ENCODE measurements around the gene ZCCHC24.
A peak's percentile ranks its signal among the peaks of the same experiment; 100 is the strongest.

Gene ZCCHC24

DNA sequence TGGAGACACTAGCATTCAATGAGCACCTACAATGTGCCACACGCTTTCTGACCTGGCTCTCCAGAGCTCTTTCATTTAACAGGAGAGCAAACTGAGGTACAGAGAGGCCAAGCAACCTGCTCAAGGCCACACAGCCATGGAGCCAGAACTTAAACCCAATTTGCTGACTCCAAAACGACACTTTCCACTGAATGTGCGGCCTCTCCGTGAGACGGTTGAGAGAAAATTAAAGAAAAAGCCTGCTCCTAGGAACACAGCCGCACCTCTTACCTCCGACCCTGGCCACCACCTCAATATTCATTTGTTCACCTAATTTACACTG, 42.8 kb downstream of the ZCCHC24 start:
- in situ Hi-C loops (cut with MboI; ENCODE audit: low sequenced_read_pairs) = no loop called here
- Histone ChIP-seq H3K4me3 (no peak overlapping the region), H3K4me1 (peaks cover 8% of the 10 kb centered on the region), H3K27me3 (ENCODE audit: low read depth) (no peaks in the 10 kb centered on the region), H3K36me3 (replicated peaks) (no peaks in the 10 kb centered on the region), H3K9me3 (no peaks in the 10 kb centered on the region)
- no peak for DNase-seq (ENCODE audit: low spot score in 2 of 2)

DNA sequence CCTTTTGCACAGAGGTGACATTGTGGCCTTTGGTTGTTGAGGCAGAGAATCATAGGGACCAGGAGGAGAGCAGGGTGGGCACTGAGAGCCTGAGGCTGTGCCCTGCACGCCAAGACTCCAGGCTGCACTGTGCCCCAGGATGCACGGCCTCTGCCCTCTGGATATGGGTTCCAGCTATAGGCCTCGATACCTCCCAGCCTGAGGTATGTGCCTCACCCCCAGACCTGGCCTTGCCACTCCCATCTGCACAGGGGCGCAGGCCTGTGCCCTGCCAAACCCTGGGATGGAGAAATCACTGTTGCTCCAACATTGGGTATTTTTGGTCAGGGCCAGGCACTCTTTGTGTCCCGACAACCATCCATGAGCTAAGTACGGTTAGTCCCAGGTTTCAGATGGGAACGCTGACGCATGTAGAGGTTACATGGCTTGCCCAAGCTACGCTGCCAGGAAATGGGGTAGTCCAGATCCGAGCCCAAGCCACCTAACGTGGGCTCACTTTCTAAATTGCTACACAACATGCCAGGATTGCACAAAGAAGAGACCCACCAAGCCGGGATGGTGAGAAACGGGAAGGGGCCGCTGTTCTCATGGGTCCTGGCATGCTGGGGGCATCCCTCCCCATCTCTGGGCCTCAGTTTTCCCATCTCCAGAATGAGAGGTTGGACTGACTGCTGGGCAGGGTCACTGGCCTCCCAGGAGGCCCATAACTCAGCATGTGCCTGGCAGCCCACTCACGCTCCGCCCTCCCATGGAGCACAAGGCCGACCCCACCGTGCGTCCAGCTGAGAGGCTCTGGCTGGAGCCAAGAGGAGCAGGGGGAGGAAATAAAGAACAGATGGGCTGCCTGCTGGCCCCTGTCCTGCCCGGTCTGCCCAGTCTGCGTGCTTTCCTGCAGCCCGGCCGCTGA, 44.2 kb downstream of the ZCCHC24 start:
- no peak overlapping the region for H3K4me3 ChIP-seq
- no peaks in the 10 kb centered on the region for H3K9me3 ChIP-seq
- no peaks in the 10 kb centered on the region for H3K27me3 ChIP-seq (ENCODE audit: low read depth)
- H3K4me1 ChIP-seq = peaks cover 8% of the 10 kb centered on the region
- in situ Hi-C loops (cut with MboI; ENCODE audit: low sequenced_read_pairs) = no loop called here
- no peak for DNase-seq (ENCODE audit: low spot score in 2 of 2)
- no peaks in the 10 kb centered on the region for H3K36me3 ChIP-seq (replicated peaks)

DNA sequence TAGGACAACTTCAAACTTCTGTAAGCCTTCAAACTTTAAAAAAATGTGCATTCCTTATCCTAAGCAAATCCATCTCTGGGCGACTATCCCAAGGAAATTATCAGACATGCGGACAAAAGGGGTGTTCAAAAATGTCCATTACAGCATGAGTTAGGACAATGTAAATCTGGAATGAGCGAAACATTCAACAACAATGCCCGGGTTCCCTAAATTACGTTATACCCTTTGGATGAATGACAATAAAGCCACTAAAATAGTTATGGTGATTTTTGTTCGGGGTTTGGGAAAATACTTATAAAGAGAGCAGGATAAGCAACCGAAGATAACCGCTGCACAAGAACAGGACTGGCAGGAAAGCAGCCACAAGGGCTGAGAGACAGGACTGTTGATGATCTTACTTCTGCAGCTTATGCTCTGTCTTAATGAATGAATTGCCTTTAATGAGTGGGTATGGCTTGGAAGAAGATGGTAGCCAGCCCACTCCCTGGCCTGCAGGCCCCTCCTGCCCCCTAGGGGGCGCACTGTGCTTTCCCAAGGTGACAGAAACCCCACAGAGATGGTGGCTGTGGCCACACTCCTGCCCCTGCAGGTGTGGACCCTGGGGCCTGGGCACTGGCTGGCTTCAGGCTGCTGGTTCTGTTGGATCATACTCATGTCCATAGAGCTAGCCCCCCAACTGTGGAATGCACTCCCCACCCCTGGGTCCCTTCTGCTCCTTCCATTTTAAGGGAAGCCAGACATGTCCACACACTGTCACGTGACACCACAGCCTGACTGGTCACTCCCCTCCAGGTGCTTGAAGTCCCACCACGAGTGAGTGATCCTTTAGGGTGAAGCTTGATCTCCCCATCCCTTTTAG, 45.0 kb downstream of the ZCCHC24 start:
- in situ Hi-C loops (cut with MboI; ENCODE audit: low sequenced_read_pairs) = no loop called here
- Histone ChIP-seq H3K9me3 (no peaks in the 10 kb centered on the region), H3K4me3 (no peak overlapping the region), H3K27me3 (ENCODE audit: low read depth) (no peaks in the 10 kb centered on the region), H3K4me1 (peaks cover 8% of the 10 kb centered on the region), H3K36me3 (replicated peaks) (no peaks in the 10 kb centered on the region)
- peak; percentile 10 to 79 for DNase-seq (ENCODE audit: low spot score in 2 of 2)

DNA sequence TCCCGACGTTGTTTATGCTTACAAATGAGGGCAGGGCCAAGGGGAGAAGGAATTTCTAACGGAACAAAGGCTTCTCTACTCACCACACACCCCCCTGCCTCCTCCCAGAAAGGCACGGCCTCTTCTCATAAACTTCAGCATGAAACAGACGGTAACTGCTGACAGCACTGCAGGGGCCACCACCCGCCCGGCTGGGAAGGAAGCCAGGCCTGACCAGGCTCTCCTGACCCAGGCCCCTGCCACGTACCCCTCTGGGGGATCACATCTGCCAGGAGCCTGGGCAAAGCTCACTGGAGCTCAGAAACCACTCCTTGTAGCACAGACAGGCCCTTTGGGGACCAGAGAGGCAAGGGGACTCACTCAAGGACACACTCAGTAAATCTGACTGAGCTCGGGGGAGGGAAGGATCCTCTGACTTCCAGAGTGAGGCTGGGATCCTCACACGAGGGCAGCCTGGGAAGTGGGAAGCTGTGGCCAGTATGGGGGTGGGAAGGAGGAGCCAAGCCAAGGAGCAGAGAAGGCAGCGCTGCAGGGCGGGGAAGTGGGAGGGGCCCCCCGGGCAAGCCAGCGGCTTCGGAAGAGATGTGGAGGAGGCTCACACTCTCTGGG, 46.1 kb downstream of the ZCCHC24 start:
- Histone ChIP-seq H3K36me3 (replicated peaks) (no peaks in the 10 kb centered on the region), H3K4me1 (peaks cover 8% of the 10 kb centered on the region), H3K9me3 (no peaks in the 10 kb centered on the region), H3K27me3 (ENCODE audit: low read depth) (no peaks in the 10 kb centered on the region), H3K4me3 (no peak overlapping the region)
- DNase-seq (ENCODE audit: low spot score in 2 of 2) = peak; percentile 13 to 75
- in situ Hi-C loops (cut with MboI; ENCODE audit: low sequenced_read_pairs) = loop anchor here (25.0 kb wide), 1 partner anchor 538 kb away; the partner anchor contains the start of gene SFTPD

DNA sequence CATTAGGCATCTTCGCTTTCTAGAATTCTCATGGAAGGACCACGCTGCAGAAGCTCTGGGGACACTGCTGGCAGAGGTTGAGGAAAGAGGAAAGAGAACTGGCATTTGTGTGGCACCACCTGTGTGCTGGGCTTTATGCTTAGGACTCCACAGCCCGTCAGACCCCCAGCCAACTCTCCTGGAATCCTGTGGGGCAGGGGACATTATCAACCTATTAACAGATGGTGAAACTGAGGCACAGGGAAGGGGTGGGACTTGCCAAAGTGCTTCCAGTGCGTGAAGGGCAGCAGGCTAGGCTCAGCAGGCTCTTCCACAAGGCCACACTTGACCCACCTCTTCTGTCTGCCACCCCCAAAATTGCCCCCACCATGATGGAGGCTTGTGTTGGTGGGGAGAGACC, 46.8 kb downstream of the ZCCHC24 start:
- no peak for DNase-seq (ENCODE audit: low spot score in 2 of 2)
- peaks cover 8% of the 10 kb centered on the region for H3K4me1 ChIP-seq
- H3K36me3 ChIP-seq (replicated peaks) = no peaks in the 10 kb centered on the region
- H3K4me3 ChIP-seq = no peak overlapping the region
- in situ Hi-C loops (cut with MboI; ENCODE audit: low sequenced_read_pairs) = loop anchor here (25.0 kb wide), 1 partner anchor 539 kb away; the partner anchor contains the start of gene SFTPD
- no peaks in the 10 kb centered on the region for H3K9me3 ChIP-seq
- no peaks in the 10 kb centered on the region for H3K27me3 ChIP-seq (ENCODE audit: low read depth)

DNA sequence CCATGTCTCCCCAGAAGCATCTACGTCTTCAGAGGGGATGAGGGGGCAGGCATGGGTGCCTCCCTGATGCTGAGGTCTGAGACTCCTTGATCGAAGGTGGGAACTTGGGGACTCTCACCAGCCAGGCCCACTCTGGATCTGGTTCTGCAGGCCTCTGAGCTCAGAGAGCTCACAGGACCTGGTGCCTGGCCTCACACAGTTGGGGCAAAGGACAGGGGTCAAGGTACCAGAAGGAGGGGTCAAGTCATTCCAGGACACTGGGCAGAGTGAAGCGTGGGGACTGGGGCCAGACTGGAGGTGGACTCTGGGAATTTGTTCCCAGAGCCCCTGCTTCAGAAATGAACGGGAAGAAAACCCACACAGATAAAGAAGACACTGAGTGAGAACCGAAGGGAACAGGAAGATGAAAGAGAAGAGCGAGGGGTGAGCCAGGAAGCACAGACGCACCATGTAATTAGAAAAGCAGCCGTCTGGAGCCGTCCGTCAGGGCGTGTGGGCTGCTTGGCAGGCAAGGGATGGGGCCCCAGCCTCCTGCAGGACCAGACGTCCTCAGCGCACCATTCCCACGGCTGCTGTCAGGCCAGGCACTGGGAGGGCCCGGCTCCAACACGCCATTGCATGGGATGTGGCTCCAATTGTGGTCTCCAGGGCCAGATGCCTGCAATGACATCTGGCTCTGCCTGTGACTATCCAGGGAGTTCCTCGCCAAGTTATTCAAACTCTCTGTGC, 47.7 kb downstream of the ZCCHC24 start:
- DNase-seq (ENCODE audit: low spot score in 2 of 2) = no peak
- Histone ChIP-seq H3K4me1 (peaks cover 8% of the 10 kb centered on the region), H3K9me3 (no peaks in the 10 kb centered on the region), H3K36me3 (replicated peaks) (no peaks in the 10 kb centered on the region), H3K4me3 (no peak overlapping the region), H3K27me3 (ENCODE audit: low read depth) (no peaks in the 10 kb centered on the region)
- in situ Hi-C loops (cut with MboI; ENCODE audit: low sequenced_read_pairs) = loop anchor here (25.0 kb wide), 1 partner anchor 540 kb away; the partner anchor contains the start of gene SFTPD

DNA sequence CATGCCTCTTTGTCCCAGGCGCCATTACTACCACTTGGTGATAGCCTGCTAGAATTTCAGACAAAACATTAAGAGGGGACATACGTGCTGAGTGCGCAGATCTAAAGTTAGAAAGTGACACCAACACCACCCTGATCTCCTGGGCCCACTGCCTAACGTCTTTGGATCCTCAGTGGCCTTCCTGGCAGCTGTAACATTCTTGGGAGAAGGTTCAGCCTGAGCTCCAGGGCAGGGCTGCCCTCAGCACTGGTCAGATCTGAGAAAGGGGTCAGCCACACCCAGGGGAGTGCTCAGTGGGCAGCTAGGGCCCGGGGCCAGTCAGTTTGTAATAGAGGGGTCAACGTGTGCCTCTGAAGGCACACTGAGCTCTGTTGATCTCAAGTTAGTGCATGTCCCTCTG, 48.4 kb downstream of the ZCCHC24 start:
- Histone ChIP-seq H3K4me3 (no peak overlapping the region), H3K36me3 (replicated peaks) (no peaks in the 10 kb centered on the region), H3K27me3 (ENCODE audit: low read depth) (no peaks in the 10 kb centered on the region), H3K9me3 (no peaks in the 10 kb centered on the region), H3K4me1 (peaks cover 8% of the 10 kb centered on the region)
- DNase-seq (ENCODE audit: low spot score in 2 of 2) = no peak
- in situ Hi-C loops (cut with MboI; ENCODE audit: low sequenced_read_pairs) = loop anchor here (25.0 kb wide), 1 partner anchor 540 kb away; the partner anchor contains the start of gene SFTPD

DNA sequence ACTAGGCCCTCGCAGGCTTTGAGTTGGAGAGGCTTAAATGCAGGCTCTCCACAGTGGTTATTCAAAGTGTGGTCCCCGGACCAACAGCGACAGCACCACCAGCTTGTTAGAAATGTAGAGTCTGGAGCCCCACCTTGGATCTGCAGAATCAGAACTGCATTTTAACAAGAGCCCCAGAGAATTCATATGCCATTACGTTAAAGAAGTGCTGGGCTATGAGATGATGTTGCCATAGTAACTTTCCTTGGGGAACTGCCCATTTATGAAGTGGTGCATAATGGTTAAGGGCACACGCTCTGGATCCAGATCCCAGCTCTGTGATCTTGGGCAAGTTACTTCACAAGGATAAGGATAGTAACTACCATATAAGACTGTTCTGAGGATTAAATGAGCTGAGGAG, 48.9 kb downstream of the ZCCHC24 start:
- no peaks in the 10 kb centered on the region for H3K27me3 ChIP-seq (ENCODE audit: low read depth)
- H3K9me3 ChIP-seq = no peaks in the 10 kb centered on the region
- no peaks in the 10 kb centered on the region for H3K36me3 ChIP-seq (replicated peaks)
- no peak overlapping the region for H3K4me3 ChIP-seq
- in situ Hi-C loops (cut with MboI; ENCODE audit: low sequenced_read_pairs) = loop anchor here (25.0 kb wide), 1 partner anchor 541 kb away; the partner anchor contains the start of gene SFTPD
- H3K4me1 ChIP-seq = peaks cover 8% of the 10 kb centered on the region
- DNase-seq (ENCODE audit: low spot score in 2 of 2) = no peak

DNA sequence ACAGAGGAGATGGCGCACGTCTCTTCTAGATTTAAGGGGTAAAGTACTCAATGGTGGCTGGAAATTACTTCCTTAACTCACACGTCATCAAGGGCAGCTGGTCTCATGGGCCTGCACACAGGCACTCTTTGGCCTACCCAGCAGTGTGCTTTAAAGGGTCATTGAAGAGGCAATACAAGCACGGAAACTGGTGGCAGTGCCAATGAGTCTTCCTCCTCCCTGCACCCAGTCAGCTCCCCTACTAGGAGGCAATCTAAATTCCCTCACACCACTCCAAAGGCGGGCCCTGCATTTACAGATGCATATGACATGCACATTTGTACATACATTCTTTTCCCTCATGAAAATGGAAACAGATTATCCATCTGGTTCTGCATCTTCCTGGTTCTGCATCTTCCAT, 50.8 kb downstream of the ZCCHC24 start:
- Histone ChIP-seq H3K4me3 (no peak overlapping the region), H3K9me3 (no peaks in the 10 kb centered on the region), H3K27me3 (ENCODE audit: low read depth) (no peaks in the 10 kb centered on the region), H3K4me1 (peaks cover 5% of the 10 kb centered on the region), H3K36me3 (replicated peaks) (no peaks in the 10 kb centered on the region)
- no peak for DNase-seq (ENCODE audit: low spot score in 2 of 2)
- in situ Hi-C loops (cut with MboI; ENCODE audit: low sequenced_read_pairs) = loop anchor here (25.0 kb wide), 1 partner anchor 543 kb away; the partner anchor contains the start of gene SFTPD

DNA sequence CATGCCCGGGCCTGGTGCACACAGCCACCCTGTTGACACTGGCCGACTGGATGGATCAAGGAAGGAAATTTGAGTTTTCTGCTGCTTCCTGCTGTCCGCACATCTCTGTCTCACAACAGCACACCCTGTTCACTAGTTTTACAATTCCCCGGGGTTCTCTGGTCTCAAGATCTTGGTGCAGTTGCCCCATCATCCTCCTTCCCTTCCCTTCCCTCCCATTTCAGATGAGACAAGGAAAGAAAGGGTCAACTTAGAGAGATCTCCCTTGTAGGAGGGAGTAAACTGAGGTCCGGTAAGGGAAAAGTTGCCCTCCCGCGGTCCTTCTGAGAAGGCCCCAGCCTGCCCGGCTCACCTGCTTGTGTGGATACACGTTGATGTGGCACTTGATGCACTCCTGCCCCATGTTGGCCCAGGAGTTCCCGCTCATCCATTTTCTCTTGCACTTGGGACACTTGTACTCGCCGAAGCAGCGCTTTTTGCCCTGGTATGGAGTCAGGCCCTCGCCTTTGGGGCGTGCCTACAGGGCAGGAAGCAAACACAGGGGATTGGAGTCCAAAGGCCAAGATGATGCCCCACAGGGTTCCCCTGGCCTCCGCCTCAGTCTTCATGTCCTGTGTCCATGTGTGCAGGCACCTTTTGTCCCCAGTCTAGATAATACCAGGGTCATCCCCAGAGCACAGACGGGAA, 51.4 kb downstream of the ZCCHC24 start:
- Histone ChIP-seq H3K36me3 (replicated peaks) (no peaks in the 10 kb centered on the region), H3K9me3 (no peaks in the 10 kb centered on the region), H3K4me1 (no peaks in the 10 kb centered on the region), H3K4me3 (no peak overlapping the region), H3K27me3 (ENCODE audit: low read depth) (no peaks in the 10 kb centered on the region)
- in situ Hi-C loops (cut with MboI; ENCODE audit: low sequenced_read_pairs) = loop anchor here (25.0 kb wide), 1 partner anchor 543 kb away; the partner anchor contains the start of gene SFTPD
- no peak for DNase-seq (ENCODE audit: low spot score in 2 of 2)

DNA sequence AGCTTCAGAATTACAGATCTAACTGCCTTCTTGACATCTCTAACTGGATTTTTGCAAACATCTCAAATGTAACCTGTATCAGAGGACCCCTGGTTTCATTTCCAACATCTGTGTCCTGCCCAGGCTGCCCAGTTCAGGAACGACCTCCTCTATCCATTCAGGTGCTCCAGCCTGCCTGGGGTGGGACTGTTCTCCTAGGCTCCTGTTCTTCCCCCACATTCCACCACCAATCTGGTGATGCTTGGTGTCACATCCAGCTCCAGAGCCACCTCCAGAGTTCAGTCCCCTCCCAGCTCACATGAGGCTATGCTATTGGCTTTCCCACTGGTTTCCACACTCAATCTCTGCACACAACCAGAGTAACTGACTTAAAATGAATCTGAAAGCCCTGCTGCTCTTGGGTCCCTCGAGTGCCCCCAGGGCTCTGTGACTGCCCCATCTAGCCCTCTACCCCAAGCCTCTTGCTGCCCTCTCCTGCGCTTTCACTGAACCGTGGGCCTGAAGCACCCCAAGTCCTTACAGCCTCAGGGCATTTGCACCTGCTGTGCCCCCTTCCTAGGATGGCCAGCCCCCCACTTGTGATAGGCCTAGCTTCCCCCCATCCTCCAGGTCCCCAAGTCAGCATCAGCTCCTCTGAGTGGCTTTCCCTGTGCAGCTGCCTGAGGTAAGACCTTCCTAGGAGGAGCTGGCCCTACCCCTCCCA, 52.1 kb downstream of the ZCCHC24 start:
- H3K36me3 ChIP-seq (replicated peaks) = no peaks in the 10 kb centered on the region
- no peaks in the 10 kb centered on the region for H3K9me3 ChIP-seq
- H3K4me3 ChIP-seq = no peak overlapping the region
- in situ Hi-C loops (cut with MboI; ENCODE audit: low sequenced_read_pairs) = loop anchor here (25.0 kb wide), 1 partner anchor 544 kb away; the partner anchor contains the start of gene SFTPD
- no peaks in the 10 kb centered on the region for H3K27me3 ChIP-seq (ENCODE audit: low read depth)
- DNase-seq (ENCODE audit: low spot score in 2 of 2) = no peak
- no peaks in the 10 kb centered on the region for H3K4me1 ChIP-seq

DNA sequence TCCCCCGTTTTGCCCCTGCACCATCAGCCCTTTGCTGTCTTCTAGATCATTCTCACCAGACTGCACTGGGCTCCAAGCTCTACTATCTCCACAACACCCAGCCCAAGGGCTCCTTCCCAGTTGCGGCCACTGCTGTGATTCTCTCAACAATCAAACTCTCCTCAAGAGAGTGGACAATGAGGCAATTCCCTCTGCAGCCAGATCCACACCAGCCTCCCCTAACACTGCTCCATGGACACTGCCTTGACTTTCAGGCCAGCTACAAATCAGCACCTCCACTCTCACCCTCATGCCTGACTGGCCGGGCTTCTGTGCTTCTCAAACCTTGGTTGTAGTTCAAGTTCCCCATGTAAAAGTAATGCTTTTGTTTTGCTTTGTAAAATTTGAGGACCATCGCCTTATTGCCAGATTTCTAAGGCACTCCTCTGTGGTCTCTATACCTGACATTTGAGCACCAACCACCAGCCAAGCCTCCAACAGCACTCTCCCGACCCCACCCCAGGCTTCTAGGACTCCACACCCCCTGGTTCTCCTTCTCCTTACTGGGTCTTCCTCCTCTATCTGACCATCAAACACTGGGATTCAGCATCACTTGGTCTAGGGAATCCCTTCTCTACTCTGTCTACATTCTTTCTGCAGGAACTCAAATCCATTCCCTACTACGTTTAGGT, 52.8 kb downstream of the ZCCHC24 start:
- in situ Hi-C loops (cut with MboI; ENCODE audit: low sequenced_read_pairs) = loop anchor here (25.0 kb wide), 1 partner anchor 545 kb away; the partner anchor contains the start of gene SFTPD
- Histone ChIP-seq H3K4me3 (no peak overlapping the region), H3K36me3 (replicated peaks) (no peaks in the 10 kb centered on the region), H3K27me3 (ENCODE audit: low read depth) (no peaks in the 10 kb centered on the region), H3K9me3 (no peaks in the 10 kb centered on the region), H3K4me1 (no peaks in the 10 kb centered on the region)
- DNase-seq (ENCODE audit: low spot score in 2 of 2) = no peak

Measured in HAP-1 (cell line).